ENCODE measurements around the gene SAMD9L. TPM values are rescaled to one million over a fixed set of nuclear protein-coding genes. Genes with fewer than 3 reads are reported as not detected.

The SAMD9L gene
- total RNA-seq, 1 donor from 2014 or later: not detected

DNA sequence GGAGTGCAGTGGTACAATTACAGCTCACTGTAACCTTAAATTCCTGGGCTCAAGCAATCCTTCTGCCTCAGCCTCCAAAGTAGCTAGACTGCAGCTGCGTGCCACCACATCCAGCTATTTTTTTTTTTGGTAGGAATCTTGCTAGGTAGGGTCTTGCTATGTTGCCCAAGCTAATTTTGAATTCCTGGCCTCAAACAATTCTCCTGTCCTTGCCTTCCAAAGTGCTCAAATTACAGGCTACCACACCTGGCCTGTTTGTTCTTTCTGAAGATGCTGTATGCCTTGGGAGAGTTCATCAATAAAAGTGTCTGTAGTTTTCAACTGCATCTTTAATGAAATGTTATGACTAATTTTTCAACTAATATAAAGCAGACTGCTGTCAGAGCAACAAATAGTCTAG, 30.9 kb downstream of the SAMD9L start:
- no peaks in the 10 kb centered on the region for H3K27me3 ChIP-seq
- Mint-ChIP-seq H3K27me3 (ENCODE audit: insufficient read depth, low read depth) (peaks cover 4% of the 10 kb centered on the region), H3K4me1 (peaks cover 3% of the 10 kb centered on the region), H3K36me3 (no peaks in the 10 kb centered on the region), H3K4me3 (no peak overlapping the region), H3K27ac (no peak overlapping the region), H3K9me3 (peaks cover 7% of the 10 kb centered on the region)
- no peak overlapping the region for H3K4me2 ChIP-seq
- no peaks in the 10 kb centered on the region for H3K79me2 ChIP-seq (ENCODE audit: low read depth)
- TF ChIP-seq, protein P1, sequence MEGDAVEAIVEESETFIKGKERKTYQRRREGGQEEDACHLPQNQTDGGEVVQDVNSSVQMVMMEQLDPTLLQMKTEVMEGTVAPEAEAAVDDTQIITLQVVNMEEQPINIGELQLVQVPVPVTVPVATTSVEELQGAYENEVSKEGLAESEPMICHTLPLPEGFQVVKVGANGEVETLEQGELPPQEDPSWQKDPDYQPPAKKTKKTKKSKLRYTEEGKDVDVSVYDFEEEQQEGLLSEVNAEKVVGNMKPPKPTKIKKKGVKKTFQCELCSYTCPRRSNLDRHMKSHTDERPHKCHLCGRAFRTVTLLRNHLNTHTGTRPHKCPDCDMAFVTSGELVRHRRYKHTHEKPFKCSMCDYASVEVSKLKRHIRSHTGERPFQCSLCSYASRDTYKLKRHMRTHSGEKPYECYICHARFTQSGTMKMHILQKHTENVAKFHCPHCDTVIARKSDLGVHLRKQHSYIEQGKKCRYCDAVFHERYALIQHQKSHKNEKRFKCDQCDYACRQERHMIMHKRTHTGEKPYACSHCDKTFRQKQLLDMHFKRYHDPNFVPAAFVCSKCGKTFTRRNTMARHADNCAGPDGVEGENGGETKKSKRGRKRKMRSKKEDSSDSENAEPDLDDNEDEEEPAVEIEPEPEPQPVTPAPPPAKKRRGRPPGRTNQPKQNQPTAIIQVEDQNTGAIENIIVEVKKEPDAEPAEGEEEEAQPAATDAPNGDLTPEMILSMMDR (IDR thresholded peaks at IDR 0.05): no peak
- TF ChIP-seq EZH2phosphoT487 (IDR thresholded peaks at IDR 0.05): no peak
- TF ChIP-seq EZH2 (IDR thresholded peaks at IDR 0.05): no peak
- no peaks in the 10 kb centered on the region for H4K20me1 ChIP-seq (ENCODE audit: low read depth)
- H3K9ac ChIP-seq: no peak overlapping the region
- no peak overlapping the region for H3K4me3 ChIP-seq
- DNase-seq (ENCODE audit: low spot score): no peak
- H3K9me3 ChIP-seq (ENCODE audit: low read depth): no peaks in the 10 kb centered on the region
- no peak overlapping the region for H3K27ac ChIP-seq
- no peak overlapping the region for H2AFZ ChIP-seq (replicated peaks)
- H3K4me1 ChIP-seq: no peaks in the 10 kb centered on the region
- no peaks in the 10 kb centered on the region for H3K36me3 ChIP-seq
- H3F3A ChIP-seq (ENCODE audit: low read depth): no peaks in the 10 kb centered on the region

DNA sequence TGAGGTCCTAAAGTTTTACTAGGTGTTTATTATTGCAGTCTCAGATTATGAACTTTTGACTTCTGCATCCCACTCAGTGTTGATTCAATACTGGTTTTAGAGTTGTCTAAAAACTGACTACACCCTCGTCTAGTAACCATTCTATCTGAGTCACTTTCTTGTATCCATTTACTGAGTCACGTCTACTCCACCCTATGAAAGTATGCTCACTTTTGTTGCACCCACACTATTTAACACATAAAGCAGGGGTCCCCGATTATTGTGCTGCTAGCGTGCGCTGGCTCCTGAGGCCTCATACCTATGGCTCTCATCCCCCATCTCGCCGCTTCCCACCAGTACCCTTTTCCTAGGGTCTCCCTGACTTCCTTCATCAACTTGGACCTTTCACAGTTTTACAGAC, 32.4 kb downstream of the SAMD9L start:
- DNase-seq (ENCODE audit: low spot score): no peak
- no peaks in the 10 kb centered on the region for H3F3A ChIP-seq (ENCODE audit: low read depth)
- no peak overlapping the region for H3K4me3 ChIP-seq
- Mint-ChIP-seq H3K27ac (no peak overlapping the region), H3K36me3 (no peaks in the 10 kb centered on the region), H3K27me3 (ENCODE audit: insufficient read depth, low read depth) (peaks cover 4% of the 10 kb centered on the region), H3K4me1 (peaks cover 3% of the 10 kb centered on the region), H3K9me3 (peaks cover 7% of the 10 kb centered on the region), H3K4me3 (no peak overlapping the region)
- TF ChIP-seq EZH2phosphoT487 (IDR thresholded peaks at IDR 0.05) (no peak), EZH2 (IDR thresholded peaks at IDR 0.05) (no peak)
- TF ChIP-seq, protein P1 (IDR thresholded peaks at IDR 0.05): no peak
- no peak overlapping the region for H3K27ac ChIP-seq
- H3K4me1 ChIP-seq: no peaks in the 10 kb centered on the region
- H2AFZ ChIP-seq (replicated peaks): no peak overlapping the region
- no peaks in the 10 kb centered on the region for H3K9me3 ChIP-seq (ENCODE audit: low read depth)
- no peaks in the 10 kb centered on the region for H4K20me1 ChIP-seq (ENCODE audit: low read depth)
- no peaks in the 10 kb centered on the region for H3K79me2 ChIP-seq (ENCODE audit: low read depth)
- no peak overlapping the region for H3K9ac ChIP-seq
- no peaks in the 10 kb centered on the region for H3K27me3 ChIP-seq
- H3K4me2 ChIP-seq: no peak overlapping the region
- H3K36me3 ChIP-seq: no peaks in the 10 kb centered on the region

DNA sequence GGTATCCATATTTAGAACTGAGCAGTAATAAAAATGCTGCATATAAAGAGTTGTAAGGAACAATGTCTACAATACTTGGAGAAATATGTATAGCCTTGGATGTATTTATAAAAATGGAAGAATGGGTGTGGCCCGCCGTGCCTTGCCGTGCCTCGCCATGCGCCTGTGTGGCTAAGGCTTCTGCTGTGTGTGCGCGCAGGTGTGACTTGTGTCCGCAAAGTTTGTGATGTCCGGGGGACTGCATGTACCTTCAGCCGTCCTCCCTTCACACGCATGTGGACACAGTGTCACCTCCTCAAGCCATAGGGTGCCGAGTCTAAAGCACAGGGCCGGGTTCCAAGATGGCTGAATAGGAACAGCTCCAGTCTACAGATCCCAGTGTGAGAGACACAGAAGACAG, 40.2 kb downstream of the SAMD9L start:
- Histone ChIP-seq H3K4me1 (no peaks in the 10 kb centered on the region), H3K36me3 (no peaks in the 10 kb centered on the region), H4K20me1 (ENCODE audit: low read depth) (no peaks in the 10 kb centered on the region), H3F3A (ENCODE audit: low read depth) (no peaks in the 10 kb centered on the region), H2AFZ (replicated peaks) (no peak overlapping the region), H3K9ac (no peak overlapping the region), H3K27me3 (peaks cover 34% of the 10 kb centered on the region), H3K27ac (no peak overlapping the region), H3K4me2 (no peak overlapping the region), H3K4me3 (no peak overlapping the region), H3K9me3 (ENCODE audit: low read depth) (no peaks in the 10 kb centered on the region), H3K79me2 (ENCODE audit: low read depth) (no peaks in the 10 kb centered on the region)
- Mint-ChIP-seq H3K4me1 (no peaks in the 10 kb centered on the region), H3K27me3 (ENCODE audit: insufficient read depth, low read depth) (no peaks in the 10 kb centered on the region), H3K36me3 (no peaks in the 10 kb centered on the region), H3K27ac (no peak overlapping the region), H3K9me3 (peaks cover 2% of the 10 kb centered on the region), H3K4me3 (no peak overlapping the region)
- TF ChIP-seq EZH2 (IDR thresholded peaks at IDR 0.05): no peak
- TF ChIP-seq EZH2phosphoT487 (IDR thresholded peaks at IDR 0.05): no peak
- TF ChIP-seq, protein P1 (IDR thresholded peaks at IDR 0.05): no peak
- no peak for DNase-seq (ENCODE audit: low spot score)

Measured in neural progenitor cell (in vitro differentiated cells).